Right cardiac atrium (tissue), 5 donors: ENCODE measurements around the gene ZSWIM9. TPM values are rescaled to one million over a fixed set of nuclear protein-coding genes. Genes with fewer than 3 reads are reported as not detected.
"Not testable (repeated sequence)": the region's sequence is repeated elsewhere in the genome, so short reads cannot be mapped to it uniquely, and the experiment has no call there.

Experiments
- ATAC-seq, 2 donors: fragments of 200-7000 bp; cut with Tn5 transposase; one replicate each; pipeline versions ENCODE4 v1.8.0 to v1.9.1; 2020; ENCODE audit warnings: moderate library complexity in 2 of 2, mild to moderate bottlenecking in 1 of 2
- DNase-seq, 3 donors: peaks; one replicate each; pipeline ENCODE4 v3.0.0-alpha.2; 2020
- H3K27ac ChIP-seq: one replicate; pipeline ENCODE4 v1.5.1; 2013; ENCODE audit warnings: mild to moderate bottlenecking, low read length, control low read depth, moderate library complexity
- H3K27me3 ChIP-seq: one replicate; pipeline ENCODE4 v1.6.1; 2013; ENCODE audit not compliant: control insufficient read depth, insufficient read depth
- H3K4me1 ChIP-seq: one replicate; pipeline ENCODE4 v1.6.1; 2013; ENCODE audit warnings: low read length; ENCODE audit not compliant: control insufficient read depth, insufficient read depth
- H3K4me3 ChIP-seq: one replicate; pipeline ENCODE4 v1.5.1; 2013; ENCODE audit warnings: low read length, control low read depth
- H3K9me3 ChIP-seq: one replicate; pipeline ENCODE4 v1.6.1; 2013; ENCODE audit warnings: low read length; ENCODE audit not compliant: control insufficient read depth
- WGBS: extraction: QIAGEN DNeasy Blood & Tissue Kit; methylation state at CpG from one replicate; pipeline ENCODE4 v1.1.7; 2013; 5-methylcytosine and 5-hydroxymethylcytosine counted together
- intact Hi-C, 4 donors: fragments of 100-400 bp; cut with DNase I; formaldehyde crosslinking; loops; one replicate each; pipeline versions ENCODE4 v1.11.0 to v1.14.0; 2022 to 2023
- polyA plus RNA-seq: library from polyadenylated mRNA; stranded (reverse); fragments of 200-250 nt; gene quantifications from one replicate; pipeline ENCODE4 v1.2.3, GENCODE V29; 2013
- total RNA-seq, 4 donors: library from RNA; stranded (reverse); fragmentation: NEBNext Ultra II Directional; extraction: Animal tissue kit (Norgen Biotek cat#: 25700); gene quantifications; one replicate each; pipeline ENCODE4 v1.2.1, GENCODE V29; 2021
- donor health status: healthy with polysubstance abuse.
- donor health status: DM: no; HTN: yes; CAD: no.
- donor health status: DM: no; HTN: no; CAD: no.
- donor health status: DM: no; HTN: yes; CAD: no; lungs with severe emphysema.
- donor health status: DM: yes; HTN: yes; CAD: no.

Gene ZSWIM9
- total and polyA plus RNA-seq, 5 donors, result 5.4 to 6.9 (median 6.1) TPM

- no peaks in the 10 kb centered on the region for H3K4me1 ChIP-seq
- intact Hi-C loops, result no loop called here
- WGBS, result 91% methylated on average over 14 of the region's 14 CpGs
- H3K4me3 ChIP-seq, result no peak overlapping the region
- no peak overlapping the region for H3K27ac ChIP-seq
- no peak for ATAC-seq
- DNase-seq, result no peak
- no peaks in the 10 kb centered on the region for H3K9me3 ChIP-seq
- no peaks in the 10 kb centered on the region for H3K27me3 ChIP-seq
Observed at GRCh38 chr19:48216933-48217332, 46.5 kb downstream of the ZSWIM9 start.

GRCh38 chr19:48218997-48219396 lies 48.5 kb downstream of the ZSWIM9 start:
- Histone ChIP-seq H3K9me3 (no peaks in the 10 kb centered on the region), H3K4me3 (no peak overlapping the region), H3K27ac (no peak overlapping the region), H3K4me1 (no peaks in the 10 kb centered on the region), H3K27me3 (no peaks in the 10 kb centered on the region)
- ATAC-seq, result no peak
- WGBS, result 85% methylated on average over 6 of the region's 6 CpGs
- intact Hi-C loops, result no loop called here
- DNase-seq, result no peak

- 99% methylated on average over 3 of the region's 3 CpGs for WGBS
- H3K4me3 ChIP-seq, intact Hi-C loops, H3K27me3 ChIP-seq, DNase-seq, ATAC-seq, H3K4me1 ChIP-seq, H3K9me3 ChIP-seq, H3K27ac ChIP-seq: not testable (repeated sequence)
Observed at GRCh38 chr19:48220784-48221183, 50.3 kb downstream of the ZSWIM9 start.

- DNase-seq, result no peak
- H3K27me3 ChIP-seq, result no peaks in the 10 kb centered on the region
- no peaks in the 10 kb centered on the region for H3K4me1 ChIP-seq
- ATAC-seq, result no peak
- H3K27ac ChIP-seq, result no peak overlapping the region
- intact Hi-C loops, result no loop called here
- 98% methylated on average over 5 of the region's 5 CpGs for WGBS
- H3K4me3 ChIP-seq, result no peak overlapping the region
- H3K9me3 ChIP-seq, result no peaks in the 10 kb centered on the region
Observed at GRCh38 chr19:48221628-48222027, 51.1 kb downstream of the ZSWIM9 start.

GRCh38 chr19:48230555-48231129 lies 60.2 kb downstream of the ZSWIM9 start:
- Histone ChIP-seq H3K27me3 (no peaks in the 10 kb centered on the region), H3K4me1 (no peaks in the 10 kb centered on the region), H3K4me3 (no peak overlapping the region), H3K27ac (no peak overlapping the region), H3K9me3 (no peaks in the 10 kb centered on the region)
- no peak for ATAC-seq
- intact Hi-C loops, result no loop called here
- no peak for DNase-seq
- WGBS, result 90% methylated on average over 19 of the region's 19 CpGs

- ATAC-seq (no peak), DNase-seq (no peak)
- no peak overlapping the region for H3K27ac ChIP-seq
- no peaks in the 10 kb centered on the region for H3K9me3 ChIP-seq
- H3K4me3 ChIP-seq, result no peak overlapping the region
- 64% methylated on average over 3 of the region's 3 CpGs for WGBS
- H3K4me1 ChIP-seq, result no peaks in the 10 kb centered on the region
- H3K27me3 ChIP-seq, result no peaks in the 10 kb centered on the region
- intact Hi-C loops, result no loop called here
Observed at GRCh38 chr19:48237057-48237456, 66.6 kb downstream of the ZSWIM9 start.

DNA sequence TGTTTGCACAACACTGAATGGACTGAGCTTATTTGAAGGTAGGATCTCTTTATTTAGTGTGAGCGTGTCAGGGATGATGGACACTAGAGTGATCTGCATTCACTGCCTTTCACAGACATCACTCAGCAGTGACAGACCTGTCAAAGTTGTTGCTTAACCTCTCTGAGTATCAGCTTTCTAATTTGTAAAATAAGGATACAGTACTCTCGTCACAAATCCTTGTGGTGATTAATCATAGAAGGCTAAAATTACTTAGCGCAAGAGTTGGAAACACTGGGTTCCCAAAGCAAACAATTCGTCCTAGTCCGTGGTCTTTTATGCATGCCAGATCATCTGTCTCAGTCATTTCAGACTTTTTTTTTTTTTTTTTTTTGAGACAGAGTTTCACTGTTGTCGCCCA lies 68.6 kb downstream of the ZSWIM9 start:
- H3K27me3 ChIP-seq, result no peaks in the 10 kb centered on the region
- intact Hi-C loops, result no loop called here
- WGBS, result 94% methylated on average over 6 of the region's 6 CpGs
- no peaks in the 10 kb centered on the region for H3K9me3 ChIP-seq
- H3K27ac ChIP-seq, result no peak overlapping the region
- H3K4me3 ChIP-seq, result no peak overlapping the region
- no peak for DNase-seq
- no peaks in the 10 kb centered on the region for H3K4me1 ChIP-seq
- ATAC-seq, result no peak

- WGBS, result 93% methylated on average over 9 of the region's 9 CpGs
- H3K4me1 ChIP-seq, result no peaks in the 10 kb centered on the region
- H3K4me3 ChIP-seq, result no peak overlapping the region
- no peak overlapping the region for H3K27ac ChIP-seq
- H3K27me3 ChIP-seq, result no peaks in the 10 kb centered on the region
- no peak for ATAC-seq
- no peak for DNase-seq
- H3K9me3 ChIP-seq, result no peaks in the 10 kb centered on the region
- intact Hi-C loops, result no loop called here
Observed at GRCh38 chr19:48239582-48240141, 69.2 kb downstream of the ZSWIM9 start.

GRCh38 chr19:48241771-48242170 lies 71.3 kb downstream of the ZSWIM9 start:
- H3K9me3 ChIP-seq, ATAC-seq, H3K27me3 ChIP-seq, H3K4me3 ChIP-seq, DNase-seq, intact Hi-C loops, H3K27ac ChIP-seq, H3K4me1 ChIP-seq: not testable (repeated sequence)
- 94% methylated on average over 6 of the region's 6 CpGs for WGBS

DNA sequence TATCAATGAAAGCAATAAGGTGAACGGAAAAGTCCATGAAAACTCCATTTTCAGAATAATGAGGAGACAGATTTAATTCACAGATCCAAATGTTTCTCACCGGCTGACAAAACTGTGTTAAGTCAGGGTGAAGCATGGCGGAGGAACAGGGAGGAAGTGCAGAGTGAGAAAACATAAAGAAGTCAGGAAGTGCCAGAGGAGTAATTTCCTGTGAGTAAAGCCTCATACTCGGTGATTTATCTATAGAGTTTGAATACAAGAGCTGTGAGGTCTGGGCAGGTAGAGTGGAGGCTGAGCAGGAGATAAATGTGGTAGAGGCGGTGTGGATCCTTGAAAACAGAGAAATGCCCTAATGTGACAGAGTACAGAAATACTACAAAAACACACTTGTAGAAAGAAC lies 73.8 kb downstream of the ZSWIM9 start:
- peak overlapping the region; percentile 6 for H3K27ac ChIP-seq
- H3K4me1 ChIP-seq, result no peaks in the 10 kb centered on the region
- WGBS, result 56% methylated on average over 5 of the region's 5 CpGs
- H3K27me3 ChIP-seq, result no peaks in the 10 kb centered on the region
- no peak overlapping the region for H3K4me3 ChIP-seq
- no peak for DNase-seq
- intact Hi-C loops, result no loop called here
- ATAC-seq, result peak in 1 of 2 donors; percentile 45
- no peaks in the 10 kb centered on the region for H3K9me3 ChIP-seq

DNA sequence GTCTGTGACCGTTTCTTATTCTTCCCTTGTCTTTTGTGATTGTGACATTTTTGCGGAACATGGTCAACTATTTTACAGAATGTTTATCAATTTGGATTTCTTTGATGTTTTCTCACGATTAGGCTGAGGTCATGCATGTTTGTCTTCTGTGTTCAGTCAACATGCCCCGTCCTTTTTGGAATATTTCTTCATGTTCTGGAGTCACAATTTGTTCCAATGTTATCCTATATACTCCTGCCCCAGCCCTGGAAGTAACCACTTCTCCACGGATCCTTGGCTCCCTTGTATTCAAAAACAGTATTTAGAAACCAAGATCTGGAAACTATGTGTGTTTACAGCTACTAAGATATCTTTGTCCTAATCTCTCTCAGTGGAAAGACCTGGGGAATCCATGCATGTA lies 75.6 kb downstream of the ZSWIM9 start:
- no peak overlapping the region for H3K27ac ChIP-seq

DNA sequence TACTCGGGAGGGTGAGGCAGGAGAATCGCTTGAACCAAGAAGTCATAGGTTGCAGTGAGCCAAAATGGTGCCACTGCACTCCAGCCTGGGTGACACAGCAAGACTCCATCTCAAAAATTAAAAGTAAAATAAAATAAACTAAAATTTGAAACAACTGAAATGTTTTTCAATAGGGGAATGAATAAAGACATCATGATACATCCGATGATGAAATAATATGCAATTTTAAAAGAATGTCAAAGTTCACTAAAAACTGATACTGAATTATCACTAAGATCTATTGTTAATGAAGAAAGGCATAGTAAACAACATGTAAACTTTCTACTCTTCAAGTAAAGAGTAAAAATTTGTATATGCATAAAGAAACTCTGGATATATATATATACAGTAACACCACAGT lies 76.7 kb downstream of the ZSWIM9 start:
- DNase-seq (no peak), ATAC-seq (no peak)
- no peaks in the 10 kb centered on the region for H3K4me1 ChIP-seq
- intact Hi-C loops, result no loop called here
- H3K27ac ChIP-seq, result no peak overlapping the region
- H3K4me3 ChIP-seq, result no peak overlapping the region
- no peaks in the 10 kb centered on the region for H3K9me3 ChIP-seq
- no peaks in the 10 kb centered on the region for H3K27me3 ChIP-seq
- 85% methylated on average over 3 of the region's 3 CpGs for WGBS

More for the DNA sequence above, 75.6 kb downstream of the ZSWIM9 start:
- 67% methylated on average over 5 of the region's 5 CpGs for WGBS
- no peak for DNase-seq
- no peak for ATAC-seq
- Histone ChIP-seq H3K4me3 (no peak overlapping the region), H3K27me3 (no peaks in the 10 kb centered on the region), H3K4me1 (no peaks in the 10 kb centered on the region), H3K9me3 (no peaks in the 10 kb centered on the region)
- intact Hi-C loops, result no loop called here
